NCI-H524 (cell line): ENCODE results near the gene MS4A15.
"Not testable (repeated sequence)": the region's sequence is repeated elsewhere in the genome, so short reads cannot be mapped to it uniquely, and the experiment has no call there.

ENCODE experiments used
- DNase-seq, 2 experiments: peaks; one replicate each; lab custom pipeline; 2025; lab: John Stamatoyannopoulos, UW

MS4A15 gene

DNA sequence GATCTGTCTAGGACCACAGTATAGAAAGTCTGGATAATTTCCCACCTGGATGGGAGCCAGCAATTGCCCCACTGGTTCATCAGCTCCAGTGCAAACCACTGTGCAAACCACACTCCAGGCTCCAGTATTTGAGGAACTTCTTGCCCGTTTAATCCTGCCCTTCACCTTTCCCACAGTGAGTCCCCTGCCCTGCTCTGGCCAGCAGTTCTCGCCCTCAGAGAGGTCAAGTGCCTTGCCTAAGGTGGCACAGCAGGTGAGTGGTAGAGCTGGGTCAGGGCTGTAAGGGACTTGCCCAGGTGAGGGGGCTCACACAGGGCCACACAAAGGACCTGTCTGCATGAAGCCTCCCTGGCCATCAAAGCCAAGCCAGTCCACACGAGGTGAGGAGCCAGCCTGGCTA lies 52.6 kb downstream of the MS4A15 start:
- DNase-seq, result no peak

DNA sequence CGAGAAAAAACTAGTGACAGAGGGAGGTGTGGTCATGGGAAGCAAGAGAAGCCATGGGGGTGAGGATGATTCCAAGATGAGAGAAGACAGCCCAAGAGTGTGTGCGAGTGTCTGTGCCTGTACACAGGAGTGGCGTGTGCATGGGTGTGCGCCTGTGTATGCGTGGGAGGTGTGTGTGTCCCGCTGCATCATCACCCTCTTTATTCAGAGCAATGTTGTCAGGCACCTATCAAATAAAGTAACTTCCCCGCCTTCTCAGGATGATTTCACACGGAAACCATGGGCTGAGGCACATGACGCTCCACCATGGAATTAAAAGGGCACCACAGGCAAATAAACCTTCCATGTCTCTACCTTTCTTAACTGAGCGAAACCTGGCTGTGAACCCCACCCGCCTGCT lies 53.0 kb downstream of the MS4A15 start:
- no peak for DNase-seq

DNA sequence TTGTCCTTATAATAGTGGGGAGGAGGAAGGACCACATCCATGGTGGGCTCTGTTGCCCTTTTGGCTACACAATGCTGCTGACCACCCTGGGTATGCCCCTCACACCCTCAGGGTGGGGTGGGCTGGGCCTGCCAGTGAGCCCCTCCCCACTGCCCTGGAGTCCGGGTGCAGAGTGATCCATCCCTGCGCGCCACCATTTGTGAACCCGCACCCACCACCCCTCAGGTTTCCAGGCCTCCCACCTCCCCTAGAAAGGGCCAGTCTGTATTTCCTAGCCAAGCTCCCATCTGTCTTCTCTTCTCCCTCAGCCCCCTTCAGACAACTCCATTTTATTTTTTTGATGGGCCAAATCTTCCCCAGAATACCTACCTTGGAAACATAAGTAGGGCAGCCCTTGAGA lies 53.5 kb downstream of the MS4A15 start:
- DNase-seq, result no peak

DNA sequence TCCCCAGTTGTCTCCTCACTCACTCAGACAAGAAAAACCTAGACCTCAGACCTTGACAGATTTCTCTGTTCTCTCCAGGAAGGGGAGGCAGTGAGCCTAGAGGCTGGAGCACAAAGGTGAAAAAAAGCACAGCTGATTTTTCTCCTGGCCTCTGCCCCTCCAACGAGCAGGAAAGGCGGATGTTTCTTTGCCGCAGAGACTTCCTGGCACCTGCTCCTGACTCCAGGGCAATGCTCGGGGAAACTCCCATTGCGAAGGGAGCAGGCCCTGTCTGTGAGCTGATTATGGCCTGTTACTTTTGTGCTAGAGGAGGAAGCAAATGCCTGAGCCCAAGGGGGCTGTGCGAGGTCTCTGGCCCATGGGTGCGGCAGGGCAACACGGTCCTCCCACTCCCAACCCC lies 53.9 kb downstream of the MS4A15 start:
- DNase-seq, result no peak

DNA sequence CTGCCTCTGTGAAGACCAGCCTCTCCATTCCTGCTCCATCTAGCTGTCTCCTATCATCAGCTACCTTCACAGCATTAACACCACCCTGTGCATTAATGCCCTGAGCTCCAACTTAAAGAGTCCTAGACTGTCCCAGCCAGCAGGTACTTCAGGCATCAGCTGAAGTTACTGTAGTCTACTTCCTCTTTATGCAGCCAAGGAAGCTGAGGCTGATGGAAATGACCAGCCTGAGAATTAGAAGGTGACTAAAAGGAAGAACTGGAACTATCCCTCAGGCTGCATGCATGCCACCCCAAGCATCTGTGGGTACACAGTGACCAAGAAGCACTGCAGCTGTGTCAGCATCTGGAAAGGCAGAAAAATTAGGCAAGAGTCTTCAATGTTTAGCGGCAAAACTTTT lies 56.7 kb downstream of the MS4A15 start:
- DNase-seq, result no peak

DNA sequence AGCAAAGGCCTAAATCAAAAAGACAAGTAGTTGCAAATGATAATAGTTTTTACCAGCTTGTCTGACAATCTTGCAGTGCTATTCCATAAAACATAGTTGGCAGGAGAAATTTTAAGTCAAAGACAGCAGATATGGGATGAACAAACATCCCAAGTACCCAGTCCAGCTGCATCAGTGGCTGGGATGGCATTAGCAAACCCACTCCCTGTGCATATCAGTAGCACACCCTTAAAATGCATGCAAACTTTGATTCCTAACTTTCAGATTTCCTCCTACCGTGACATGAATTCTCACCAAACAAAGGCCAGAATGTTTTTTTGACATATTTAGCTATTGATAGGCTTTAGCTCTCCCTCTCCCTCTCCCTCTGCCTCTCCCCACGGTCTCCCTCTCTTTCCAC lies 57.4 kb downstream of the MS4A15 start:
- no peak for DNase-seq

DNA sequence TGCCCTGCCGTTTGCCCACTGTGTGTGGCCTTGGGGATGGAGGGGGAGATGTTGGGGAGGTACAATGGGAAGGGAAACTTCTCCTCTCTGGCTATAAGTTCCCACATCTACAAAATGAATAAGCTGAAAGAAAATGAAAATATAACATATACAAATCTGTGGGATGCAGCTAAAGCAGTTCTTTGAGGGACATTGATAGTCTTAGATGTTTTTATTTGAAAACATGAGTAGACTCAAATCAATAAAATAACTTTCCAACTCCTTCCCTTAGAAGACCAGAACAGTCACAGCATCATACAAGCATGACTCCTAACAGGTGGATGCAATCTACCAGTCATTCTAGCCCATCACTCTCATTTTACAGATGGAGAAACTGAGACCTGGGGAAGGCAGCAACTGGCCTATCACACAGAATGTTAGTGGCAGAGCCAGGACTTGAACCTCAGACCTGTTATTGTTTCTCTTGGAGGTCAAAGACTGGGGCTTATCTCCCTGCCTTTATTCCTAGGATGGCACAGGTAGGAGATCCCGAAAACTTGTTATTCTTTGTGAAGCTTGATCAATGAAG lies 60.0 kb downstream of the MS4A15 start:
- DNase-seq, result no peak

DNA sequence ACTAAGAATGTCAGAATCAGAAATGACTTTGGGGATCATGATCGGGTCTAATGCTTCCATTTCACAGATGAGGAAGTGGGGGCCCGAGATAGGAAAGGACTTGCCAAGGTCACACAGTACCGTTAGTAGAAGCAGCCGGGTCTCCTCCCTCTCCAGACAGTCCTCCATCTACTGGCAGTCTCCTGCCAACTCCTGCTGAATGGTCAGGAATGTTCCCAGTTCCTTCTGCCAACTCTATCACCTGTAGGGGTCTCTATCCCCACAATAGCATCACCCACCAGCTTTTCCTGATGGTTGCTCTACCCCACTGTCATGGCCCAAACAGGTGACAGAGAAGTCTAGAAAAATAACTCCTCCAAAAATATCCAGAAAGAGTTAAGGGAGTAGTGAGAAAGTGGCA lies 61.4 kb downstream of the MS4A15 start:
- DNase-seq, result no peak

DNA sequence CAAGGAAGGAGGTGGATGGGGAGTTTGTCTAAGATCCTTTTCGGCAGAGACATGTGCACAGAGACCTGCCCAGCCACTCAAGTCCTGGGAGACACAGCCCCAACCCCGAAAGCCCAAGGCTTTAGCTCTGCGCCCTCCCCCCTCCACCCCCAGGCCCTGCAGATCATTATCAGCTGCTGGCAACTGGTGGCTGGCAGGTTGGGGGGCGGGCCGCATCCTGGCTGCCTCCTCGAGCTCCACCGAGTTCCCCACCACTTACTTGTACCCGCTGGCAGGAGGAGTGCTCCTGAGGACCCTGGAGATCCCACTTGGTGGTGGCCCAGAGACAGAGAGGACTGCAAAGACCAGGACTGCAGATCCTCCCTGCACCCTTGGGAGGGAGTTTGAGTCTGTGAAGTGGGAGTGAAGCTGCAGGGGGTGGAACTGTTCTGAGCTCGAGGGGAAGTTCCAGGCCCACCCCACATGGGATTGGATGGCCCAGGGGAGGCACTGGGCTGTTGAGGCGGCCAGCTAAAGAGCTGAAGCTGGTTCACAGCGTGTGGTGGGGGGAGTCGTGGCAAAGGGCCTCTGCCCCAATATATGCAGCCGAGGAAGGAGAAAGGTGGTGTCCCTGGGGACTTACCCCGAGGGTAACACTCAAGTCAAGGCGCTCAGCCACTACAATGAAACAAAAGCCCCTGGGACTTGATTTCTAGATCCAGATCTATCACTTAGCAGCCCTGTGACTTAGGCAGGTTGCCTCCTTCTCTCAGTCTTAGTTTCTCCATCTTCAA lies 65.3 kb downstream of the MS4A15 start:
- DNase-seq, result no peak

DNA sequence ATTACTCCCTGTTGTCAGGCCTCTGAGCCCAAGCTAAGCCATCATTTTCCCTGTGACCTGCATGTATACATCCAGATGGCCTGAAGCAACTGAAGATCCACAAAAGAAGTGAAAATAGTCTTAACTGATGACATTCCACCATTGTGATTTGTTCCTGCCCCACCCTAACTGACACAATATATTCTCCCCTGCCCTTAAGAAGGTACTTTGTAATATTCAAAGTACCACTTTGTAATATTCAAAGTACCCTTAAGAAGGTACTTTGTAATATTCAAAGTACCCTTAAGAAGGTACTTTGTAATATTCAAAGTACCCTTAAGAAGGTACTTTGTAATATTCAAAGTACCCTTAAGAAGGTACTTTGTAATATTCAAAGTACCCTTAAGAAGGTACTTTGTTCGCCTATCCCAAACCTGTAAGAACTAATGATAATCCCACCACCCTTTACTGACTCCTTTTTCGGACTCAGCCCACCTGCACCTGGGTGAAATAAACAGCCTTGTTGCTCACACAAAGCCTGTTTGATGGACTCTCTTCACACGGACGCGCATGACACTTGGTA lies 67.2 kb downstream of the MS4A15 start:
- DNase-seq, result not testable (repeated sequence)

DNA sequence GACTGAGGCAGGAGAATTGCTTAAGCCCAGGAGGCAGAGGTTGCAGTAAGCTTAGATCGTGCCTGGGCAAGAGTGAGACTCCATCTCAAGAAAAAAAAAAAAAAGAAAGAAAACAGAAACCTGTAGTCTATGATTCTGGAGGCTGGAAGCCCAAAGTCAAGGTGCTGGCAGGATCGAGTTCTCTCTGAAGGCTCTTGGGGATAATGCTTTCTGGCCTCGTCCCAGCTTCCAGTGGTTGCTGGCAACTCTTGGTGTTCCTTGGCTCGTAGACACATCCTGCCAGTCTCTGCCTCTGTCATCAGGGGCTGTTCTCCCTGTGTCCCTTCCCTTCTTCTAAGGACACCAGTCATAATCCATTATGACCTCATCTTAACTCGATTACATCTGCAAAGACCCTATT lies 68.5 kb downstream of the MS4A15 start:
- no peak for DNase-seq

DNA sequence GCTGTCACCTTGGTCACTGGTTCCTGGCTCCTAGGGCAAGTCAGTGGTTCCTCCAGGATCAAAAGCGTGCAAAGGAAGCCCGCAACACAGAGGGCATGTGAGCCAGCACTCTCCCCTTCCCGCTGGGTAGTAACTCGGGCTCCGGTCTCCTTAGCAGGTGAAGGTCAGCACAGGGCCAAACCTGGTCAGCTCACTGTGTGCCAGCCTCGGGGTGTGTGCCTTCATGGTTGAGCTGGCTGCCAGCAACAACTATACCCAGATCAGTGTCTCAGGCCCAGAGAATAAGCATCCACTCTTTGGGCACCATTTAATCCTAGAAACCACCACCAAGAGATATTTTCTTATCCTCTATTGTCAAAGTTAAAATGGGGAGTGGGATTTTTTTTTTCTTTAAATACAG lies 69.1 kb downstream of the MS4A15 start:
- DNase-seq, result no peak
